RCC 7860 (cell line): Measurements from ENCODE around the gene WNT2.

Source experiments
- DNase-seq: peaks from one replicate; pipeline ENCODE4 v3.0.0-alpha.2; 2015; ENCODE audit warnings: low spot score
- FAIRE-seq: peaks from 2 replicates; lab custom pipeline; 2012; peaks lifted over from hg19 to GRCh38; lab: Jason Lieb, UNC

WNT2 gene

GRCh38 chr7:117322741-117323304 is at the start of gene WNT2:
Gene WNT2 (minus strand): TSS chr7:117323058. CDS start chr7:117322989, 69 bp downstream.
- DNase-seq (no peak), FAIRE-seq (no peak)

- FAIRE-seq = no peak
These were observed 49.2 kb upstream of the WNT2 start for GRCh38 chr7:117372073-117372472.

GRCh38 chr7:117364339-117365080 is 41.7 kb upstream of the WNT2 start:
- FAIRE-seq = no peak

More at GRCh38 chr7:117372073-117372472, 49.2 kb upstream of the WNT2 start:
- no peak for DNase-seq

GRCh38 chr7:117362294-117362888 is 39.5 kb upstream of the WNT2 start:
- no peak for FAIRE-seq
- DNase-seq = no peak

More at GRCh38 chr7:117364339-117365080, 41.7 kb upstream of the WNT2 start:
- DNase-seq = no peak

GRCh38 chr7:117350027-117350426 is 27.2 kb upstream of the WNT2 start:
- no peak for FAIRE-seq
- no peak for DNase-seq

GRCh38 chr7:117349570-117349969 is 26.7 kb upstream of the WNT2 start:
- no peak for DNase-seq
- no peak for FAIRE-seq

GRCh38 chr7:117347962-117348672 is 25.3 kb upstream of the WNT2 start:
- FAIRE-seq = no peak
- no peak for DNase-seq

- FAIRE-seq (no peak), DNase-seq (no peak)
These were observed 24.6 kb upstream of the WNT2 start for GRCh38 chr7:117347480-117347879.

- DNase-seq = no peak
- no peak for FAIRE-seq
These were observed 23.3 kb upstream of the WNT2 start for GRCh38 chr7:117346161-117346560.

GRCh38 chr7:117338020-117338419 is 15.2 kb upstream of the WNT2 start:
- FAIRE-seq (no peak), DNase-seq (no peak)

GRCh38 chr7:117333168-117333567 is 10.3 kb upstream of the WNT2 start:
- DNase-seq = no peak
- no peak for FAIRE-seq

GRCh38 chr7:117332031-117332430 is 9.2 kb upstream of the WNT2 start:
- DNase-seq (no peak), FAIRE-seq (no peak)

GRCh38 chr7:117325836-117326235 is 3.0 kb upstream of the WNT2 start:
- FAIRE-seq = no peak
- no peak for DNase-seq

GRCh38 chr7:117324960-117325359 is 2.1 kb upstream of the WNT2 start:
- FAIRE-seq (no peak), DNase-seq (no peak)

- DNase-seq (no peak), FAIRE-seq (no peak)
These were observed 1.2 kb upstream of the WNT2 start for GRCh38 chr7:117323851-117324711.

- FAIRE-seq = no peak
- DNase-seq = no peak
These were observed 520 bp upstream of the WNT2 start for GRCh38 chr7:117323305-117323850.

- DNase-seq (no peak), FAIRE-seq (no peak)
These were observed 2.3 kb downstream of the WNT2 start for GRCh38 chr7:117320523-117320922.

- DNase-seq (no peak), FAIRE-seq (no peak)
These were observed 3.7 kb downstream of the WNT2 start for GRCh38 chr7:117319181-117319580.

GRCh38 chr7:117313582-117313981 is 9.3 kb downstream of the WNT2 start:
- DNase-seq (no peak), FAIRE-seq (no peak)
